HK-2 (cell line): ENCODE measurements around the gene RINL.
A peak's percentile ranks its signal among the peaks of the same experiment; 100 is the strongest.
"Not testable (repeated sequence)": the region's sequence is repeated elsewhere in the genome, so short reads cannot be mapped to it uniquely, and the experiment has no call there.

Experiments
- DNase-seq: peaks from one replicate; pipeline ENCODE4 v3.0.0-alpha.2; 2018; ENCODE audit not compliant: unreplicated experiment

Gene RINL

GRCh38 chr19:38905620-38906019, 27.5 kb upstream of the RINL start:
- DNase-seq: no peak

GRCh38 chr19:38904581-38905539, 26.8 kb upstream of the RINL start:
- no peak for DNase-seq

- no peak for DNase-seq
Measured at GRCh38 chr19:38901683-38902082, 23.6 kb upstream of the RINL start.

GRCh38 chr19:38900743-38901190, 22.7 kb upstream of the RINL start:
- no peak for DNase-seq

- DNase-seq: no peak
Measured at GRCh38 chr19:38900202-38900629, 22.1 kb upstream of the RINL start.

GRCh38 chr19:38899447-38900201, 21.5 kb upstream of the RINL start, which contains the start of the genes NFKBIB and SIRT2:
TSS of gene NFKBIB (plus strand) at chr19:38899969. CDS start at chr19:38900033, 64 bp downstream.
TSS of gene SIRT2 (minus strand) at chr19:38899618. CDS start at chr19:38899521, 97 bp downstream.
- peak; percentile 98 for DNase-seq

GRCh38 chr19:38898788-38899446, 20.8 kb upstream of the RINL start:
- DNase-seq: peak; percentile 13

- DNase-seq: no peak
Measured at GRCh38 chr19:38894968-38895367, 16.9 kb upstream of the RINL start.

- DNase-seq: no peak
Measured at GRCh38 chr19:38893341-38893771, 15.3 kb upstream of the RINL start.

GRCh38 chr19:38892841-38893240, 14.8 kb upstream of the RINL start:
- DNase-seq: no peak

- no peak for DNase-seq
Measured at GRCh38 chr19:38891771-38892170, 13.7 kb upstream of the RINL start.

GRCh38 chr19:38890686-38891085, 12.6 kb upstream of the RINL start:
- no peak for DNase-seq

GRCh38 chr19:38889803-38890202, 11.7 kb upstream of the RINL start:
- DNase-seq: no peak

- DNase-seq: no peak
Measured at GRCh38 chr19:38888876-38889275, 10.8 kb upstream of the RINL start.

- not testable (repeated sequence) for DNase-seq
Measured at GRCh38 chr19:38884691-38885090, 6.6 kb upstream of the RINL start.

GRCh38 chr19:38883286-38883685, 5.2 kb upstream of the RINL start:
- no peak for DNase-seq

- DNase-seq: no peak
Measured at GRCh38 chr19:38880882-38881609, 3.0 kb upstream of the RINL start.

- no peak for DNase-seq
Measured at GRCh38 chr19:38880076-38880881, 2.2 kb upstream of the RINL start.

GRCh38 chr19:38879400-38879751, 1.3 kb upstream of the RINL start:
- DNase-seq: no peak
